Liver (tissue), 3 donors: ENCODE data around the gene CXCL6.

Experiments used
- CTCF ChIP-seq: fragments of 150-350 bp; IDR thresholded peaks from 2 replicates; pipeline ENCODE4 v1.5.1; 2017; ENCODE audit warnings: improper control_type of control experiment, low read depth, low read length; ENCODE audit not compliant: missing input control
- EGR1 ChIP-seq, 2 donors: IDR thresholded peaks; 2 replicates each; pipeline ENCODE4 v1.6.1; 2016 to 2018; ENCODE audit warnings: antibody characterized with exemption in 2 of 2, low read depth in 2 of 2
- FOXA1 ChIP-seq: IDR thresholded peaks from 2 replicates; pipeline ENCODE4 v1.6.1; 2016; ENCODE audit warnings: antibody characterized with exemption
- GABPA ChIP-seq, 2 donors: IDR thresholded peaks in 1 of 2; conservative IDR thresholded peaks in 1 of 2; 2 replicates each; pipeline ENCODE4 v1.6.1; 2016; ENCODE audit warnings: antibody characterized with exemption in 2 of 2, mild to moderate bottlenecking in 1 of 2, moderate library complexity in 1 of 2
- HNF4A ChIP-seq, 2 donors: conservative IDR thresholded peaks; 2 replicates each; pipeline ENCODE4 v1.6.1; 2016; ENCODE audit warnings: antibody characterized with exemption in 2 of 2, mild to moderate bottlenecking in 2 of 2
- JUND ChIP-seq, 2 donors: IDR thresholded peaks; 2 replicates each; pipeline ENCODE4 v1.6.1; 2016; ENCODE audit warnings: antibody characterized with exemption in 2 of 2
- MAX ChIP-seq: IDR thresholded peaks from 2 replicates; pipeline ENCODE4 v1.6.1; 2016; ENCODE audit warnings: antibody characterized with exemption
- RAD21 ChIP-seq, 2 donors: IDR thresholded peaks; 2 replicates each; pipeline ENCODE4 v1.6.1; 2016; ENCODE audit warnings: antibody characterized with exemption in 2 of 2, mild to moderate bottlenecking in 2 of 2
- RXRA ChIP-seq, 2 donors: IDR thresholded peaks; 2 replicates each; pipeline ENCODE4 v1.6.1; 2017 to 2018; ENCODE audit warnings: antibody characterized with exemption in 2 of 2, mild to moderate bottlenecking in 1 of 2
- SP1 ChIP-seq: IDR thresholded peaks from 2 replicates; pipeline ENCODE4 v1.6.1; 2018; ENCODE audit warnings: antibody characterized with exemption, mild to moderate bottlenecking
- TAF1 ChIP-seq: conservative IDR thresholded peaks from 2 replicates; pipeline ENCODE4 v1.6.1; 2016; ENCODE audit warnings: antibody characterized with exemption, mild to moderate bottlenecking
- ZBTB33 ChIP-seq: IDR thresholded peaks from 2 replicates; pipeline ENCODE4 v1.6.1; 2016; ENCODE audit warnings: antibody characterized with exemption
- donor health status: healthy.
- donor health status: healthy.

- TF ChIP-seq CTCF, result no peak
- TF ChIP-seq JUND (IDR thresholded peaks at IDR 0.05), result no peak
- no peak for TF ChIP-seq ZBTB33
- TF ChIP-seq HNF4A (conservative IDR thresholded peaks at IDR 0.05), result no peak
- no peak for TF ChIP-seq FOXA1
- no peak for TF ChIP-seq SP1
- no peak for TF ChIP-seq GABPA (IDR thresholded peaks at IDR 0.05 in 1 of 2, conservative IDR thresholded peaks at IDR 0.05 in 1 of 2)
- TF ChIP-seq RAD21 (IDR thresholded peaks at IDR 0.05), result no peak
- no peak for TF ChIP-seq MAX
- TF ChIP-seq TAF1, result no peak
- TF ChIP-seq RXRA (IDR thresholded peaks at IDR 0.05), result no peak
- TF ChIP-seq EGR1 (IDR thresholded peaks at IDR 0.05; ENCODE audit: low read depth in 2 of 2), result no peak
These were observed 23.2 kb downstream of the CXCL6 start for GRCh38 chr4:73859614-73860088.
